A673 (cell line): ENCODE data around the gene FRK.

Source experiments
- EZH2 ChIP-seq: fragments of 200-600 bp; sonication (generic); IDR thresholded peaks from 2 replicates; pipeline ENCODE4 v1.6.1; 2017; ENCODE audit warnings: borderline replicate concordance, low read depth, mild to moderate bottlenecking, mixed read lengths, antibody characterized with exemption, low read length; ENCODE audit not compliant: poor library complexity, severe bottlenecking
- TF ChIP-seq, protein P1 (sequence below): fragments of 300-800, 200-600 bp; sonication (generic); conservative IDR thresholded peaks from 2 replicates; pipeline ENCODE4 v1.5.1; 2017; ENCODE audit warnings: low read depth, mild to moderate bottlenecking, antibody characterized with exemption, low read length, moderate library complexity, mixed read lengths

DNA sequence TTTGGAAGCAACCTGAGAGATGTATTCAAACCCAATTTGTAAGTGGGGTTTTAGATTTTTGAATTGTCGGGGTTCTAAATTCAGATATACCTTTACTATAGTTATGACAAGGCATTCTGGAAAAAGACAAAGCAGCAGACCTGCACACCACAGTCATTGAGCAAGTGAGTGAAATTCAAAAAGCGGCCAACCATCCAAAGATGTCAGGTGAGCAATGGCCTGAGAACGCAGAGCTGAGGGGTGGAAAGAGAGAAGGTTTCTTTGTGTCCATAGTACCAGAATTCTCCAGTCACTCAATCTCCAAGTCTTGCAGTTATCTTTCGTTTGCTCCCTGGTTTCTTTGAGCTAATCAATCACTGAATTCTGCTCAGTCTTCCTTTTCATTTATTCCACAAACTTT, 1.8 kb upstream of the FRK start:
- TF ChIP-seq, protein P1, sequence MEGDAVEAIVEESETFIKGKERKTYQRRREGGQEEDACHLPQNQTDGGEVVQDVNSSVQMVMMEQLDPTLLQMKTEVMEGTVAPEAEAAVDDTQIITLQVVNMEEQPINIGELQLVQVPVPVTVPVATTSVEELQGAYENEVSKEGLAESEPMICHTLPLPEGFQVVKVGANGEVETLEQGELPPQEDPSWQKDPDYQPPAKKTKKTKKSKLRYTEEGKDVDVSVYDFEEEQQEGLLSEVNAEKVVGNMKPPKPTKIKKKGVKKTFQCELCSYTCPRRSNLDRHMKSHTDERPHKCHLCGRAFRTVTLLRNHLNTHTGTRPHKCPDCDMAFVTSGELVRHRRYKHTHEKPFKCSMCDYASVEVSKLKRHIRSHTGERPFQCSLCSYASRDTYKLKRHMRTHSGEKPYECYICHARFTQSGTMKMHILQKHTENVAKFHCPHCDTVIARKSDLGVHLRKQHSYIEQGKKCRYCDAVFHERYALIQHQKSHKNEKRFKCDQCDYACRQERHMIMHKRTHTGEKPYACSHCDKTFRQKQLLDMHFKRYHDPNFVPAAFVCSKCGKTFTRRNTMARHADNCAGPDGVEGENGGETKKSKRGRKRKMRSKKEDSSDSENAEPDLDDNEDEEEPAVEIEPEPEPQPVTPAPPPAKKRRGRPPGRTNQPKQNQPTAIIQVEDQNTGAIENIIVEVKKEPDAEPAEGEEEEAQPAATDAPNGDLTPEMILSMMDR, result no peak
- no peak for TF ChIP-seq EZH2
